ENCODE results near the gene DGUOK.

GRCh38 chr2:73918856-73919255 lies 7.8 kb upstream of the DGUOK start:
- TF ChIP-seq CTCF (IDR thresholded peaks at IDR 0.05; ENCODE audit: low read length) (no peak), EZH2 (IDR thresholded peaks at IDR 0.05; ENCODE audit: borderline replicate concordance, low read length) (no peak)

Data from OCI-LY1 (cell line).